Right cardiac atrium (tissue), 5 donors: ENCODE results near the gene SV2B. TPM values are rescaled to one million over a fixed set of nuclear protein-coding genes. Genes with fewer than 3 reads are reported as not detected.

ENCODE experiments used
- ATAC-seq, 2 donors: fragments of 200-7000 bp; cut with Tn5 transposase; one replicate each; pipeline versions ENCODE4 v1.8.0 to v1.9.1; 2020; ENCODE audit warnings: moderate library complexity in 2 of 2, mild to moderate bottlenecking in 1 of 2
- DNase-seq, 3 donors: peaks; one replicate each; pipeline ENCODE4 v3.0.0-alpha.2; 2020
- H3K27ac ChIP-seq: one replicate; pipeline ENCODE4 v1.5.1; 2013; ENCODE audit warnings: mild to moderate bottlenecking, low read length, control low read depth, moderate library complexity
- H3K27me3 ChIP-seq: one replicate; pipeline ENCODE4 v1.6.1; 2013; ENCODE audit not compliant: control insufficient read depth, insufficient read depth
- H3K4me1 ChIP-seq: one replicate; pipeline ENCODE4 v1.6.1; 2013; ENCODE audit warnings: low read length; ENCODE audit not compliant: control insufficient read depth, insufficient read depth
- H3K4me3 ChIP-seq: one replicate; pipeline ENCODE4 v1.5.1; 2013; ENCODE audit warnings: low read length, control low read depth
- H3K9me3 ChIP-seq: one replicate; pipeline ENCODE4 v1.6.1; 2013; ENCODE audit warnings: low read length; ENCODE audit not compliant: control insufficient read depth
- WGBS: extraction: QIAGEN DNeasy Blood & Tissue Kit; methylation state at CpG from one replicate; pipeline ENCODE4 v1.1.7; 2013; 5-methylcytosine and 5-hydroxymethylcytosine counted together
- intact Hi-C, 4 donors: fragments of 100-400 bp; cut with DNase I; formaldehyde crosslinking; loops; one replicate each; pipeline versions ENCODE4 v1.11.0 to v1.14.0; 2022 to 2023
- polyA plus RNA-seq: library from polyadenylated mRNA; stranded (reverse); fragments of 200-250 nt; gene quantifications from one replicate; pipeline ENCODE4 v1.2.3, GENCODE V29; 2013
- total RNA-seq, 4 donors: library from RNA; stranded (reverse); fragmentation: NEBNext Ultra II Directional; extraction: Animal tissue kit (Norgen Biotek cat#: 25700); gene quantifications; one replicate each; pipeline ENCODE4 v1.2.1, GENCODE V29; 2021
- donor health status: healthy with polysubstance abuse.
- donor health status: DM: no; HTN: yes; CAD: no.
- donor health status: DM: no; HTN: no; CAD: no.
- donor health status: DM: no; HTN: yes; CAD: no; lungs with severe emphysema.
- donor health status: DM: yes; HTN: yes; CAD: no.

The SV2B gene
- total and polyA plus RNA-seq, 5 donors, result 0.34 to 1.7 (median 1.3) TPM

- no peaks in the 10 kb centered on the region for H3K9me3 ChIP-seq
- H3K27ac ChIP-seq, result no peak overlapping the region
- 44% methylated on average over 5 of the region's 5 CpGs for WGBS
- intact Hi-C loops, result no loop called here
- no peaks in the 10 kb centered on the region for H3K4me1 ChIP-seq
- ATAC-seq (no peak), DNase-seq (no peak)
- no peak overlapping the region for H3K4me3 ChIP-seq
- H3K27me3 ChIP-seq, result no peaks in the 10 kb centered on the region
These were observed 24.1 kb downstream of the SV2B start for GRCh38 chr15:91124132-91124531.

- Histone ChIP-seq H3K4me1 (no peaks in the 10 kb centered on the region), H3K27ac (no peak overlapping the region), H3K4me3 (no peak overlapping the region), H3K9me3 (no peaks in the 10 kb centered on the region), H3K27me3 (no peaks in the 10 kb centered on the region)
- WGBS, result 92% methylated on average over 7 of the region's 7 CpGs
- DNase-seq (no peak), ATAC-seq (no peak)
- intact Hi-C loops, result no loop called here
These were observed 25.1 kb downstream of the SV2B start for GRCh38 chr15:91125162-91125561.

- intact Hi-C loops, result no loop called here
- no peak for ATAC-seq
- no peak for DNase-seq
- Histone ChIP-seq H3K9me3 (no peaks in the 10 kb centered on the region), H3K27ac (no peak overlapping the region), H3K27me3 (no peaks in the 10 kb centered on the region), H3K4me1 (no peaks in the 10 kb centered on the region), H3K4me3 (no peak overlapping the region)
These were observed 26.0 kb downstream of the SV2B start for GRCh38 chr15:91126080-91126479.

GRCh38 chr15:91127236-91127955 lies 27.3 kb downstream of the SV2B start:
- DNase-seq (no peak), ATAC-seq (no peak)
- intact Hi-C loops, result no loop called here
- Histone ChIP-seq H3K4me3 (no peak overlapping the region), H3K4me1 (no peaks in the 10 kb centered on the region), H3K27me3 (no peaks in the 10 kb centered on the region), H3K9me3 (no peaks in the 10 kb centered on the region), H3K27ac (no peak overlapping the region)
- 39% methylated on average over 7 of the region's 7 CpGs for WGBS

- intact Hi-C loops, result no loop called here
- Histone ChIP-seq H3K4me3 (no peak overlapping the region), H3K27me3 (no peaks in the 10 kb centered on the region), H3K4me1 (no peaks in the 10 kb centered on the region), H3K9me3 (no peaks in the 10 kb centered on the region), H3K27ac (no peak overlapping the region)
- DNase-seq (no peak), ATAC-seq (no peak)
- WGBS, result 77% methylated on average over 4 of the region's 4 CpGs
These were observed 28.0 kb downstream of the SV2B start for GRCh38 chr15:91128016-91128415.

- no peak overlapping the region for H3K27ac ChIP-seq
- intact Hi-C loops, result no loop called here
- ATAC-seq (no peak), DNase-seq (no peak)
- H3K27me3 ChIP-seq, result no peaks in the 10 kb centered on the region
- H3K4me1 ChIP-seq, result no peaks in the 10 kb centered on the region
- no peaks in the 10 kb centered on the region for H3K9me3 ChIP-seq
- 90% methylated on average over 6 of the region's 6 CpGs for WGBS
- no peak overlapping the region for H3K4me3 ChIP-seq
These were observed 29.4 kb downstream of the SV2B start for GRCh38 chr15:91129436-91129835.

- ATAC-seq, result no peak
- 93% methylated on average over 7 of the region's 7 CpGs for WGBS
These were observed 32.0 kb downstream of the SV2B start for GRCh38 chr15:91132079-91132478.

GRCh38 chr15:91133511-91133910 lies 33.5 kb downstream of the SV2B start:
- ATAC-seq, result no peak
- 85% methylated on average over 8 of the region's 8 CpGs for WGBS

More at GRCh38 chr15:91132079-91132478, 32.0 kb downstream of the SV2B start:
- H3K4me1 ChIP-seq, result no peaks in the 10 kb centered on the region
- no peak overlapping the region for H3K4me3 ChIP-seq
- intact Hi-C loops, result no loop called here
- H3K27ac ChIP-seq, result no peak overlapping the region
- H3K9me3 ChIP-seq, result no peaks in the 10 kb centered on the region
- no peaks in the 10 kb centered on the region for H3K27me3 ChIP-seq
- no peak for DNase-seq

GRCh38 chr15:91135201-91136130 lies 35.4 kb downstream of the SV2B start:
- Histone ChIP-seq H3K4me1 (no peaks in the 10 kb centered on the region), H3K27ac (no peak overlapping the region), H3K27me3 (no peaks in the 10 kb centered on the region), H3K4me3 (no peak overlapping the region), H3K9me3 (peaks cover 2% of the 10 kb centered on the region)
- DNase-seq, result no peak
- intact Hi-C loops, result no loop called here
- no peak for ATAC-seq
- WGBS, result 85% methylated on average over 10 of the region's 10 CpGs

More at GRCh38 chr15:91133511-91133910, 33.5 kb downstream of the SV2B start:
- Histone ChIP-seq H3K27me3 (no peaks in the 10 kb centered on the region), H3K9me3 (no peaks in the 10 kb centered on the region), H3K4me3 (no peak overlapping the region), H3K4me1 (no peaks in the 10 kb centered on the region), H3K27ac (no peak overlapping the region)
- intact Hi-C loops, result no loop called here
- DNase-seq, result no peak

- whole genome bisulfite sequencing, result 77% methylated on average over 9 of the region's 9 CpGs
- DNase-seq, result no peak
These were observed 36.4 kb downstream of the SV2B start for GRCh38 chr15:91136386-91136923.

GRCh38 chr15:91140601-91141000 lies 40.5 kb downstream of the SV2B start:
- intact Hi-C loops, result loop anchor here in 1 of 4 donors (10.0 kb wide), 1 partner anchor 54 kb away; no protein-coding TSS in a partner anchor
- H3K27ac ChIP-seq, result no peak overlapping the region
- no peak overlapping the region for H3K4me3 ChIP-seq
- no peaks in the 10 kb centered on the region for H3K4me1 ChIP-seq
- 30% methylated on average over 1 of the region's 1 CpG for whole genome bisulfite sequencing
- DNase-seq, result no peak
- H3K9me3 ChIP-seq, result peaks cover 2% of the 10 kb centered on the region
- no peak for ATAC-seq
- H3K27me3 ChIP-seq, result no peaks in the 10 kb centered on the region

More at GRCh38 chr15:91136386-91136923, 36.4 kb downstream of the SV2B start:
- no peak for ATAC-seq
- intact Hi-C loops, result no loop called here
- H3K4me1 ChIP-seq, result no peaks in the 10 kb centered on the region
- H3K4me3 ChIP-seq, result no peak overlapping the region
- peaks cover 2% of the 10 kb centered on the region for H3K9me3 ChIP-seq
- no peak overlapping the region for H3K27ac ChIP-seq
- H3K27me3 ChIP-seq, result no peaks in the 10 kb centered on the region
